Measurements from ENCODE around the gene ACAN. TPM values are rescaled to one million over a fixed set of nuclear protein-coding genes. Genes with fewer than 3 reads are reported as not detected.

The ACAN gene
- total RNA-seq, 4 donors from 2014 or later, result 0.05 to 0.25 (median 0.19) TPM; not detected in 1

DNA sequence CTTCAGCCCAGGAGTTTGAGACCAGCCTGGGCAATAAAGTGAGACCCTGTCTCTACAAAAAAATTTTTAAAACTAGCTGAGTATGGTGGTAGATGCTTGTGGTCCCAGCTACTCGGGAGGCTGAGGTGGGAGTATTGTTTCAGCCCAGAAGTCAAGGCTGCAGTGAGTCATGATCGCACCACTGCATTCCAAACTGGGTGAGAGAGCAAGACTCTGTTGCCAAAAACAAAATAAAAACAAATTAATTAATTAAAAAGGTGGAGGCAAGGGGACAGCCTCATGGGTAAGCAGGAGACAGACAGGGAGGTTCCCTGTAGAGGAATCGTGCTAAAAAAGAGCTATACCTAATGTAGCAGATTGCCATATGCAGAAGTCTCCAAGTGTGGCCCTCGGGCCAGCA lies 79.5 kb downstream of the ACAN start:
- TF ChIP-seq, protein P1, sequence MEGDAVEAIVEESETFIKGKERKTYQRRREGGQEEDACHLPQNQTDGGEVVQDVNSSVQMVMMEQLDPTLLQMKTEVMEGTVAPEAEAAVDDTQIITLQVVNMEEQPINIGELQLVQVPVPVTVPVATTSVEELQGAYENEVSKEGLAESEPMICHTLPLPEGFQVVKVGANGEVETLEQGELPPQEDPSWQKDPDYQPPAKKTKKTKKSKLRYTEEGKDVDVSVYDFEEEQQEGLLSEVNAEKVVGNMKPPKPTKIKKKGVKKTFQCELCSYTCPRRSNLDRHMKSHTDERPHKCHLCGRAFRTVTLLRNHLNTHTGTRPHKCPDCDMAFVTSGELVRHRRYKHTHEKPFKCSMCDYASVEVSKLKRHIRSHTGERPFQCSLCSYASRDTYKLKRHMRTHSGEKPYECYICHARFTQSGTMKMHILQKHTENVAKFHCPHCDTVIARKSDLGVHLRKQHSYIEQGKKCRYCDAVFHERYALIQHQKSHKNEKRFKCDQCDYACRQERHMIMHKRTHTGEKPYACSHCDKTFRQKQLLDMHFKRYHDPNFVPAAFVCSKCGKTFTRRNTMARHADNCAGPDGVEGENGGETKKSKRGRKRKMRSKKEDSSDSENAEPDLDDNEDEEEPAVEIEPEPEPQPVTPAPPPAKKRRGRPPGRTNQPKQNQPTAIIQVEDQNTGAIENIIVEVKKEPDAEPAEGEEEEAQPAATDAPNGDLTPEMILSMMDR (IDR thresholded peaks at IDR 0.05), result no peak
- no peak for TF ChIP-seq POLR2AphosphoS5 (IDR thresholded peaks at IDR 0.05)
- no peak for TF ChIP-seq POLR2A (IDR thresholded peaks at IDR 0.05)
- no peak for TF ChIP-seq EP300 (IDR thresholded peaks at IDR 0.05)
- H3K36me3 ChIP-seq, result peaks cover 4% of the 10 kb centered on the region
- DNase-seq (ENCODE audit: low spot score in 2 of 2), result no peak
- no peak overlapping the region for H3K27ac ChIP-seq
- 59% methylated on average over 4 of the region's 4 CpGs for WGBS
- no peaks in the 10 kb centered on the region for H3K9me3 ChIP-seq
- H3K4me3 ChIP-seq, result no peak overlapping the region
- no peaks in the 10 kb centered on the region for H3K4me1 ChIP-seq
- no peaks in the 10 kb centered on the region for H3K27me3 ChIP-seq

DNA sequence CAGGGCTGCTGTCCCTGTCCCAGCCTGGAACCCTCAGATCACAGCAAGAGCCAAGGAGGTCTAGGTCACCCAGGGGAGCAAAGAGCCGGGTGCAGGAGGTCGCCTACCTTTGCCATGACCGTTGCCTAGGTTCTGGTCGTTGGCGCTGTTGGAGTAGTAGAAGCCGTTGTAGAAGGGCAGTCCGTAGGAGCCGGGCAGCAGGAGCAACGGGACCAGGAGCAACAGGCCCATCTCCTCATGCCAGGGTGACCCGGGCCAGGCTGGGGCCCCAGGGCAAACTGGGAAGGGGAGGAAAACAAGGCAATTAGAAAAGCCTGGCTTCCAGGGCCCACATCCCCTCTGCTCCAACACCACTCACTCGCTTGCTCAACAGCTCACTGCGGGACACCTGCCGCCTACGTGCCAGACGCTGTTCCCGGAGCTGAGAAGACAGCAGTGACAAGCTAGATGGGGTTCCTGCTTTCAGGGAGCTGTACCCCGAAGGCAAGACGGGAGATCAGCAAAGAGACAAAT lies 83.9 kb downstream of the ACAN start:
- Histone ChIP-seq H3K27me3 (no peaks in the 10 kb centered on the region), H3K27ac (no peak overlapping the region), H3K9me3 (no peaks in the 10 kb centered on the region), H3K36me3 (no peaks in the 10 kb centered on the region), H3K4me3 (no peak overlapping the region), H3K4me1 (no peaks in the 10 kb centered on the region)
- TF ChIP-seq, protein P1 (IDR thresholded peaks at IDR 0.05), result no peak
- TF ChIP-seq POLR2AphosphoS5 (IDR thresholded peaks at IDR 0.05) (no peak), POLR2A (IDR thresholded peaks at IDR 0.05) (no peak), EP300 (IDR thresholded peaks at IDR 0.05) (no peak)
- DNase-seq (ENCODE audit: low spot score in 2 of 2), result no peak
- WGBS, result 89% methylated on average over 17 of the region's 18 CpGs

- no peak overlapping the region for H3K27ac ChIP-seq
- no peaks in the 10 kb centered on the region for H3K9me3 ChIP-seq
- WGBS, result 87% methylated on average over 5 of the region's 5 CpGs
- no peak overlapping the region for H3K4me3 ChIP-seq
- TF ChIP-seq POLR2AphosphoS5 (IDR thresholded peaks at IDR 0.05) (no peak), EP300 (IDR thresholded peaks at IDR 0.05) (no peak), POLR2A (IDR thresholded peaks at IDR 0.05) (no peak)
- TF ChIP-seq, protein P1 (IDR thresholded peaks at IDR 0.05), result no peak
- H3K27me3 ChIP-seq, result no peaks in the 10 kb centered on the region
- H3K4me1 ChIP-seq, result no peaks in the 10 kb centered on the region
- DNase-seq (ENCODE audit: low spot score in 2 of 2), result no peak
- H3K36me3 ChIP-seq, result no peaks in the 10 kb centered on the region
Measured at GRCh38 chr15:88888719-88889118, 85.5 kb downstream of the ACAN start.

GRCh38 chr15:88890495-88890894 lies 87.3 kb downstream of the ACAN start:
- no peak overlapping the region for H3K27ac ChIP-seq
- no peak for DNase-seq (ENCODE audit: low spot score in 2 of 2)
- no peaks in the 10 kb centered on the region for H3K36me3 ChIP-seq
- TF ChIP-seq POLR2AphosphoS5 (IDR thresholded peaks at IDR 0.05) (no peak), POLR2A (IDR thresholded peaks at IDR 0.05) (no peak), EP300 (IDR thresholded peaks at IDR 0.05) (no peak)
- TF ChIP-seq, protein P1 (IDR thresholded peaks at IDR 0.05), result no peak
- H3K27me3 ChIP-seq, result peaks cover 6% of the 10 kb centered on the region
- peaks cover 15% of the 10 kb centered on the region for H3K4me1 ChIP-seq
- no peaks in the 10 kb centered on the region for H3K9me3 ChIP-seq
- no peak overlapping the region for H3K4me3 ChIP-seq
- WGBS, result 93% methylated on average over 4 of the region's 4 CpGs

- no peak overlapping the region for H3K4me3 ChIP-seq
- peaks cover 25% of the 10 kb centered on the region for H3K4me1 ChIP-seq
- no peak overlapping the region for H3K27ac ChIP-seq
- H3K9me3 ChIP-seq, result no peaks in the 10 kb centered on the region
- no peaks in the 10 kb centered on the region for H3K36me3 ChIP-seq
- TF ChIP-seq, protein P1 (IDR thresholded peaks at IDR 0.05), result no peak
- TF ChIP-seq POLR2AphosphoS5 (IDR thresholded peaks at IDR 0.05), result no peak
- TF ChIP-seq EP300 (IDR thresholded peaks at IDR 0.05), result no peak
- TF ChIP-seq POLR2A (IDR thresholded peaks at IDR 0.05), result no peak
- WGBS, result 83% methylated on average over 5 of the region's 7 CpGs
- peaks cover 6% of the 10 kb centered on the region for H3K27me3 ChIP-seq
- DNase-seq (ENCODE audit: low spot score in 2 of 2), result no peak
Measured at GRCh38 chr15:88891540-88892254, 88.5 kb downstream of the ACAN start.

Measured in suprapubic skin (tissue), 4 donors.